GM18508 (cell line): ENCODE results near the gene MBD5.

Experiments used
- ATAC-seq: cut with Tn5 transposase; IDR thresholded peaks from one replicate; pipeline ENCODE4 v1.9.1; 2021; ENCODE audit warnings: moderate number of reproducible peaks; ENCODE audit not compliant: insufficient read depth, unreplicated experiment

Gene MBD5

GRCh38 chr2:148202237-148202636 lies 181.3 kb downstream of the MBD5 start:
- no peak for ATAC-seq

DNA sequence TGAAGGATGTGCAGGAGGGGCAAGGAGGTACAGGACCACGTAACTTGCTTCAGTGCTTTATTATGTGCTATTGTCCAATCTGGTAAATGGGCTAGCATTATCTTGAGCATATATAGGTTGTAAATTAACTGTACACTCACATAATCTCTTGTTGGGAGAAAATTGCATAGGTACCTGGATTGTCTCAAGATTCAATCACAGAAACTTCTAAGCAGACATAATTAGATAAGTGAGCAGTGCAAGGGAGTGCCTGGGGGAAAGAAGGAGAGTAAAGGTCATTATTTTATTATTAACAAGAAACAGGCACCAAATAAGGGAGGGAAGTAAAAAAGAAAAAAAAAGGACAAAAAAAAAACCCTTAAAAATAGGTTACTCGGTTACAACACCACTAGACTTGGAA lies 186.2 kb downstream of the MBD5 start:
- ATAC-seq: no peak

- ATAC-seq: no peak
Measured at GRCh38 chr2:148209603-148210002, 188.7 kb downstream of the MBD5 start.

- no peak for ATAC-seq
Measured at GRCh38 chr2:148218326-148219075, 197.6 kb downstream of the MBD5 start.

DNA sequence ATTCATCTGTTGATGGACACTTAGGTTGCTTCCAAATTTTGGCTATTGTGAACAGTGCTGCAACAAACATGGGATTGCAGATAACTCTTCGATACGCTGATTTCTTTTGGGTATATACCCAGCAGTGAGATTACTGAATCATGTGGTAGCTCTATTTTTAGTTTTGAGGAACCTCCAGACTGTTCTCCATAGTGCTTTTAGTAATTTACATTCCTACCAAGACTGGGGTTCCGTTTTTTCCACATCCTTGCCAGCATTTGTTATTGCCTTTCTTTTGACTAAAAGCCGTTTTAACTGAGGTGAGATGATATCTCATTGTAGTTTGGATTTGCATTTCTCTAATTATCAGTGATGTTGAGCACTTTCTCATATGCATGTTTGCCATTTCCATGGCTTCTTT lies 200.3 kb downstream of the MBD5 start:
- ATAC-seq: no peak

DNA sequence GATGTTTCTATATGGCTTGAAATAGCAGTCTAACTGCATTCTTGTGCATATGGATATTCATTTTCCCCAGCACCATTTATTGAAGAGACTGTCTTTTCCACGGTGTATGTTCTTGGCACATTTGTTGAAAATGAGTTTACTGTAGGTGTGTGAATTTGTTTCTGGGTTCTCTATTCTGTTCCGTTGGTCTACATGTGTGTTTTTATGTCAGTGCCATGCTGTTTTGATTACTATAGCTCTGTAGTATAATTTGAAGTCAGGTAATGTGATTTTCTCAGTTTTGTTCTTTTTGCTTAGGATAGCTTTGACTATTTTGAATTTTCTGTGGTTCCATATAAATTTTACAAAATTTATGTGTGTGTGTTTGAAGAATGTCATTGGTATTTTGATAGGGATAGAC lies 201.0 kb downstream of the MBD5 start:
- no peak for ATAC-seq

DNA sequence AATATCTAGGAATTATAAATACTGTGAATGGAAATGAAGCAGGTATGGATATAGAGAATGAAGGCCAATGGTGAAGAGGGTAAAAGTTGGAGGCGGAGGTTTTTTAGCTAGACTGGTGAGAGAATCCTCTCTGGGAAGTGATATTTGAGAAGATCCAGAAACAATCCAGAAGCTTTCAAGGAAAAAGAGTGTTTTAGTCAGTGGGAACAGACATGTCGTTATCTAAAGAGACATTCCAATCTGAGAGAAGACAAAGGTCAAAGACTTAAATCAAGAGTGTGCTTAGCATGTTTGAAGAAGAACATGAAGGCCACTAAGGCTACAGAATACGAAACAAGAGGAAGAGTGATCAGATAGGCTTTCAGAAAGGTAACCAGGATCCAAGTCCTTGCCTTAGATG lies 211.0 kb downstream of the MBD5 start:
- ATAC-seq: no peak

DNA sequence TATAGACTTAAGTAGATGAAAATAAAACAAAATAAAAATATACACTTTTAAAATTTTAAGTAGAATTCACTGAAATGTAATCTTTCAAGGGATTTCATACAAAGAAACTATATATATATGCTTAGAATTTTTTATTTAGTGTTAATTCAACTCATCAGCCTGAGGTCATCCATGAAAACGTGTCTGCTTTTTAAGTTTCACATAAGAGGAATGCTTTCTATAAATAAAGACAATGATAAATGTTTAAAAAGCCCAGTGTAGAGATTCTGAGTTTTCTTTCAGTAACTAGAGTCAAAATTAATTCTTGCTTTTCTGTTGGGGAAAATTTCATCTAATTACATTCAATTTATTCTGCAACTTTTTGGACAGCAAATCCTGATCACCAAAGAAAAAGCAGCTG lies 213.3 kb downstream of the MBD5 start:
- no peak for ATAC-seq

GRCh38 chr2:148237911-148238310 lies 217.0 kb downstream of the MBD5 start:
- ATAC-seq: no peak

GRCh38 chr2:148238561-148238960 lies 217.7 kb downstream of the MBD5 start:
- ATAC-seq: no peak

DNA sequence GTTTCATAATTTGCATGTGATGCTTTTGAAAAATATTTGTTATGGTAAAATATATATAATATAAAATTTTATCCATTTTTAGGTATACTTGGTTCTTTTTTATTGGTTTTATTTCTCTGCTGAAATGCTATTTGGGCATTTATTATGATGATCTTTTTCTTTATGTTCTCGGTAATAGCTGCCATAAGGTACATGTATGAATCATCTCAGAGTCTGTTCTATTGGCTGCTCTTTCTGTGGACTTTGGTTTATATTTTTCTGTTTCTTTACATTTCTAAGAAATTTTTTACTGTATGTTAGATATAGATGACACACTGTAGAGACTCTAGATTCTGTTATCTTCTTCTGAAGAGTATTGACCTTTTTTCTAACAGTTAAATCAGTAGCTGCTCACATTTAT lies 219.9 kb downstream of the MBD5 start:
- ATAC-seq: no peak

GRCh38 chr2:148244593-148245292 lies 223.9 kb downstream of the MBD5 start:
- no peak for ATAC-seq

- no peak for ATAC-seq
Measured at GRCh38 chr2:148251993-148252392, 231.1 kb downstream of the MBD5 start.

GRCh38 chr2:148252646-148253045 lies 231.8 kb downstream of the MBD5 start:
- no peak for ATAC-seq

DNA sequence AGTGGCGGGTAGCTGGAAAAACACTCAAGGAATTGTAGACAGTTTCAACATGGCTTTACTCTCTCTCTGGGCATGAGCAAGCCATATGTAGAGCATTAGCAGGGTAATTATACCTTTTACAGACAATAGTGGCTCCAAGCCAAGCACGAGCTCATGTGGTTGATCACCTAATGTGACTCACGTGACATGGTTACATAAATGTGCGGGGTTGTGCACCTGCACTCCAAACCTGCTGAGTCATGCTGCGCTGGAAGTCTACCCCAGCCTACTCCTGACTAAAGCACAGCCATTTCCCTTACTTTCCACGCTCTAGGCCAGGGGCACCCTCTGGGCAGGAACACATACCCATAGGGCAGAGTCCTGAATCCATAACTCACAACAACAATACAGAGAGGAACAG lies 232.8 kb downstream of the MBD5 start:
- no peak for ATAC-seq

DNA sequence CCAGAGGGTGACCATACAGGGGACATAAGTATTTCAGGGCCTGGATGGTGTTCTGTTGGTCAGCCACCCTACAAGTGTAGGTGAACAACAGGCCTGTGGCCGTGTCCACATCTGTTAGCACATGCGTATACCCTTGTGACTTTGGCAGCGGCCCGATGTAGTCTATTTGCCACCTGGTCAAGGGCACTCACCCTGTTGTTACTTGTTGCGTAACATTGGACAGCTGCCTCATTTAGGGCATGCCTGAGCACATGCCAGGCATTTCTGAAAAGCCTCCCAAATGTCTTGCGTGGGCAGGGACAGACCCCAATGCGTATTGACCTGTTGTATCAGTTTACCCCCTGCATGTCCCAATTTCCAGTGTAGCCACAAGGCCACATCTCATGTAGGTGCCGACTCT lies 235.0 kb downstream of the MBD5 start:
- ATAC-seq: no peak

DNA sequence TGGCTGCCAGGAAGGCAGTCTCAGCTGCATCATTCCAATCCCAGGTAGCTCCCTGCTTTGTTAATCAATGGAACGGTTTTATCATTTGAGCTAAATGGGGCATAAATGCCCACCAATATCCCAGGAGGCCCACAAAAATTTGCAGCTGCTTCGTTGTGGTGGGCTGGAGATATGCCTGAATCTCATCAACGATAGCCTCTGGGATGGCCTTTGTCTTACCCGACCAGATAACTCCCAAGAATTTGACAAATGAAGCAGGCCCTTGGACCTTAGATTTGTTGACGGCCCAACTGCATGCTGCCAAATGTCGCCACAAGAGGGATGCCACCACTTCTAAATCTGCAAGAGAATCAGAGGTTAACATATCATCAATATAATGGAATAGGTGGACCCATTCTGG lies 236.4 kb downstream of the MBD5 start:
- no peak for ATAC-seq

GRCh38 chr2:148258124-148258523 lies 237.2 kb downstream of the MBD5 start:
- ATAC-seq: no peak

DNA sequence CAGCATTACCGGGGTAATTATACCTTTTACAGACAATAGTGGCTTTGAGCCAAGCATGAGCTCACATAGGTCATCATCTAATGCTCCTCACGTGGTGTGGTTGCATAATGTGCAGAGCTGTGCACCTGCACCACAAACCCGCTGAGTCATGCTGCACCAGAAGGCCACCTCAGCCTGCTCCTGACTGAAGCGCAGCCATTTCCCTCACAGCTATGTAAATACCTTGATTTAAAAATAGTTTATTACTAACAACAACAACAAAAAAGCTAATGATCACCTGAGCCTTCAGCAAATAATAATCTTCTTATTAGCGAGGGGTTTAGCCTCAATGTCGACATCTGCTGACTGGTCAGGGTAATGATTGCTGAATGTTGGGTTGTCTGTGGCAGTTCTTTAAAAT lies 238.8 kb downstream of the MBD5 start:
- no peak for ATAC-seq

- ATAC-seq: no peak
Measured at GRCh38 chr2:148263890-148264289, 243.0 kb downstream of the MBD5 start.

DNA sequence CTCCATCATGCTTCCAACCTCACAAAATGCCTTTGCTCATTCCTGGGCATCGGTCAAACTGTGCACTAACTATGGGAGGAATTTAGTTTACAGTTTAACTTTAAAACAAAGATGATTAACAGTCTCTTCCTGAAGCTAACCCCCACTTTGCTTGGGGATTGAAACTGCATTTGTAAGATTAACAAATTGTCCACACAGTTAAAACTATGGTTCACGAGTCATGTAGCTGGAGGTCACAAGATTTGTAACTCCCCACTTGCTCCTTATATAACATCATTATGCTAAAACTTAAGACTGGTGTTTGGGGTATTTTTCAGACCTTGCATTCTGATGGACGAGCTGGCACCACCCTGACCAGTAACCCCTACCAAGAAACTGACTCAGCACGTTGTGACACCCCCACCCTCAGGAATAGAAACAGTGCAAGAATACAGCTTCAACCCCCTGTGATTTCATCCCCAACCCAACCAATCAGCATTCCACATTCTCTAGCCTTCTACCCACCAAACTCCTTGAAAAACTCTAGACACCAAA lies 252.3 kb downstream of the MBD5 start:
- ATAC-seq: no peak

GRCh38 chr2:148279216-148279615 lies 258.3 kb downstream of the MBD5 start:
- no peak for ATAC-seq
